Sigmoid colon (tissue), 7 donors: ENCODE data around the gene AUTS2. TPM values are rescaled to one million over a fixed set of nuclear protein-coding genes. Genes with fewer than 3 reads are reported as not detected.

ENCODE experiments used
- DNase-seq: peaks from one replicate; pipeline ENCODE4 v3.0.0-alpha.2; 2019
- H3K27ac ChIP-seq, 4 donors: fragments of 200-600 bp; sonication (generic); one replicate each; pipeline ENCODE4 v1.5.1; 2016 to 2019; ENCODE audit warnings: mild to moderate bottlenecking in 1 of 4
- H3K27me3 ChIP-seq, 3 donors: fragments of 200-600 bp; sonication (generic); one replicate each; pipeline ENCODE4 v1.5.1; 2019; ENCODE audit warnings: mild to moderate bottlenecking in 1 of 3
- H3K36me3 ChIP-seq, 4 donors: fragments of 200-600 bp; sonication (generic); one replicate each; pipeline ENCODE4 v1.5.1; 2016 to 2019
- H3K4me1 ChIP-seq, 4 donors: fragments of 200-600 bp; sonication (generic); one replicate each; pipeline ENCODE4 v1.5.1; 2017 to 2019
- H3K4me3 ChIP-seq, 4 donors: fragments of 200-600 bp; sonication (generic); one replicate each; pipeline ENCODE4 v1.5.1; 2017 to 2019; ENCODE audit warnings: mild to moderate bottlenecking in 2 of 4, moderate library complexity in 1 of 4
- H3K9me3 ChIP-seq, 4 donors: fragments of 200-600 bp in 3 of 4; sonication (generic) in 3 of 4; one replicate each; pipeline versions ENCODE4 v1.5.1 to v1.6.1; 2013 to 2019
- CTCF ChIP-seq, 4 experiments: fragments of 450-650 bp in 3 of 4; fragments of 200-600 bp in 1 of 4; IDR thresholded peaks; one replicate each; pipeline ENCODE4 v1.5.1; 2016 to 2019; ENCODE audit warnings: antibody characterized with exemption in 4 of 4, mild to moderate bottlenecking in 3 of 4, moderate library complexity in 2 of 4
- EP300 ChIP-seq, 4 donors: sonication (generic); formaldehyde crosslinking; IDR thresholded peaks; one replicate each; pipeline ENCODE4 v1.6.1; 2017; ENCODE audit warnings: antibody characterized with exemption in 4 of 4
- POLR2A ChIP-seq, 2 donors: fragments of 450-650 bp; IDR thresholded peaks; one replicate each; pipeline ENCODE4 v1.6.1; 2016; ENCODE audit warnings: antibody characterized with exemption in 2 of 2, mild to moderate bottlenecking in 2 of 2, moderate library complexity in 2 of 2
- POLR2AphosphoS5 ChIP-seq, 4 donors: sonication (generic); formaldehyde crosslinking; IDR thresholded peaks; one replicate each; pipeline ENCODE4 v1.6.1; 2017; ENCODE audit warnings: antibody characterized with exemption in 4 of 4
- WGBS, 2 donors: extraction: QIAGEN DNeasy Blood & Tissue Kit; methylation state at CpG; one replicate each; pipeline ENCODE4 v1.1.7; 2013; 5-methylcytosine and 5-hydroxymethylcytosine counted together
- intact Hi-C: fragments of 100-400 bp; cut with DNase I; formaldehyde crosslinking; loops from one replicate; pipeline ENCODE4 v1.15.1; 2023
- polyA plus RNA-seq, 3 donors: library from polyadenylated mRNA; stranded (reverse); fragments of 200-250 nt; gene quantifications; one replicate each; pipeline ENCODE4 v1.2.3, GENCODE V29; 2013
- total RNA-seq, 4 donors: library from RNA; depleted of rRNA; stranded (reverse); fragments of >200 nt; gene quantifications; one replicate each; pipeline ENCODE4 v1.1.0, GENCODE V29; 2016
- donor health status: healthy with polysubstance abuse.
- donor health status: Bipolar disorder and iron deficiency.
- donor health status: healthy.

AUTS2 gene
- total and polyA plus RNA-seq, 7 donors: 3.6 to 55.7 (median 25.5) TPM

DNA sequence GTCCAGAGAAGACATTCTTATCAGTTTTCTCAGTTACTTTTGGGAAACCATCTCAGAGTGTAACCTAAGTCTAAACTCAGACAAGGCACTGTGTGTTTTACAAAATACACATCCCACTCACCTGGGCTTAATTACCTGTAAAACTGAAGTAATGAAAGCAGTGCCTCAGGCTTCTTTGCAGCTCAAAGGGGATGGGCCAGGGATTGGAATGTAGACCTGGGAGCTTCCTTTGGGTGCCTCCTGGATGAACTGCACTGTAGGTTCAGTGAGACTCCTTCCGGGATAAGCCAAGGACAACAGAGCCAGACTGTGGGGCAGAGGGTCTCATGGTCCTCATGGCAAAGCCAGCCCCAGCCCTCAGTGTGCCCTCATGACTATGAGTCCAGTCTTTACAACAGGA, 861.3 kb downstream of the AUTS2 start:
- intact Hi-C loops: no loop called here
- Histone ChIP-seq H3K27me3 (no peaks in the 10 kb centered on the region), H3K9me3 (no peaks in the 10 kb centered on the region), H3K36me3 (no peaks in the 10 kb centered on the region), H3K27ac (no peak overlapping the region), H3K4me1 (no peaks in the 10 kb centered on the region), H3K4me3 (no peak overlapping the region)
- no peak for DNase-seq
- 96 to 98% methylated on average over 1 of the region's 1 CpG for WGBS, 2 donors
- no peak for TF ChIP-seq POLR2A (IDR thresholded peaks at IDR 0.05)
- no peak for TF ChIP-seq CTCF (IDR thresholded peaks at IDR 0.05)

GRCh38 chr7:70460071-70460470, 861.8 kb downstream of the AUTS2 start:
- no peaks in the 10 kb centered on the region for H3K36me3 ChIP-seq
- intact Hi-C loops: no loop called here
- WGBS, 2 donors: 96 to 97% methylated on average over 10 of the region's 10 CpGs

GRCh38 chr7:70460562-70460961, 862.3 kb downstream of the AUTS2 start:
- no peaks in the 10 kb centered on the region for H3K36me3 ChIP-seq
- no peak overlapping the region for H3K4me3 ChIP-seq
- WGBS, 2 donors: 89 to 91% methylated on average over 6 of the region's 6 CpGs
- TF ChIP-seq POLR2AphosphoS5 (IDR thresholded peaks at IDR 0.05): no peak
- TF ChIP-seq CTCF (IDR thresholded peaks at IDR 0.05): no peak
- no peak for TF ChIP-seq EP300 (IDR thresholded peaks at IDR 0.05)
- no peak for TF ChIP-seq POLR2A (IDR thresholded peaks at IDR 0.05)
- no peaks in the 10 kb centered on the region for H3K27me3 ChIP-seq
- no peak for DNase-seq
- intact Hi-C loops: no loop called here
- H3K27ac ChIP-seq: no peak overlapping the region
- no peaks in the 10 kb centered on the region for H3K4me1 ChIP-seq
- H3K9me3 ChIP-seq: no peaks in the 10 kb centered on the region

More at GRCh38 chr7:70460071-70460470, 861.8 kb downstream of the AUTS2 start:
- Histone ChIP-seq H3K27me3 (no peaks in the 10 kb centered on the region), H3K4me3 (no peak overlapping the region), H3K9me3 (no peaks in the 10 kb centered on the region), H3K4me1 (no peaks in the 10 kb centered on the region), H3K27ac (no peak overlapping the region)
- DNase-seq: no peak
- TF ChIP-seq EP300 (IDR thresholded peaks at IDR 0.05) (no peak), CTCF (IDR thresholded peaks at IDR 0.05) (no peak), POLR2A (IDR thresholded peaks at IDR 0.05) (no peak), POLR2AphosphoS5 (IDR thresholded peaks at IDR 0.05) (no peak)

DNA sequence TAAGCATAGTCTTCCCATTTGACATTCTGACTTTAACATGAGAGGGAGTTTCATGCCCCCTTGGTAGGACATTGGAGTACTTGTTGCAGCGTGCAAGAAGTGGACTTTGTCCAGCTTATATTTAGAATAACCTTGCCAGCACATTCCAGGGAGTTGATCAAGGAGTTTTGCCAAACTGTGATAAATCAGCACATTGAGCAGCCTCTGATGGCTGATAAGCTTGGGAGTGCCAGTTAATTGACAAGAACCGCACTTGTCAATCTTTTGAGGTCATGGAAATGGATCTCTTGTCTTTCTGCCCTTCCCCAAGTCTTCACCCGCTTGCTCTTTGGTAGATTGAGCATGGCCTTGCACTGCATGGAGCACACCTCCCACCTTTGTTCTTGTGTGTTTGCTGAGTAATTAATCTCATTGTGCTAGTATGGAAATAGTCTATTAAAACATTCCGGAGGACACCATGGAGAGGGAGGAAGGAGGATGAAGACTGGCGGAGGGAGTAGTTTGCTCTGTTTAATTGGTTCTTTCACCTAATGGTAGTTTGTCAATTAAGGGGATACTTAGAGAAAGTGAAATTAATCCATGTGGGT, 865.2 kb downstream of the AUTS2 start:
- Histone ChIP-seq H3K4me3 (no peak overlapping the region), H3K36me3 (no peaks in the 10 kb centered on the region), H3K27ac (no peak overlapping the region), H3K4me1 (no peaks in the 10 kb centered on the region), H3K9me3 (no peaks in the 10 kb centered on the region), H3K27me3 (no peaks in the 10 kb centered on the region)
- intact Hi-C loops: no loop called here
- 23 to 73% methylated on average over 5 of the region's 5 CpGs for WGBS, 2 donors
- no peak for TF ChIP-seq CTCF (IDR thresholded peaks at IDR 0.05)
- TF ChIP-seq EP300 (IDR thresholded peaks at IDR 0.05): no peak
- TF ChIP-seq POLR2AphosphoS5 (IDR thresholded peaks at IDR 0.05): no peak
- no peak for TF ChIP-seq POLR2A (IDR thresholded peaks at IDR 0.05)
- no peak for DNase-seq

DNA sequence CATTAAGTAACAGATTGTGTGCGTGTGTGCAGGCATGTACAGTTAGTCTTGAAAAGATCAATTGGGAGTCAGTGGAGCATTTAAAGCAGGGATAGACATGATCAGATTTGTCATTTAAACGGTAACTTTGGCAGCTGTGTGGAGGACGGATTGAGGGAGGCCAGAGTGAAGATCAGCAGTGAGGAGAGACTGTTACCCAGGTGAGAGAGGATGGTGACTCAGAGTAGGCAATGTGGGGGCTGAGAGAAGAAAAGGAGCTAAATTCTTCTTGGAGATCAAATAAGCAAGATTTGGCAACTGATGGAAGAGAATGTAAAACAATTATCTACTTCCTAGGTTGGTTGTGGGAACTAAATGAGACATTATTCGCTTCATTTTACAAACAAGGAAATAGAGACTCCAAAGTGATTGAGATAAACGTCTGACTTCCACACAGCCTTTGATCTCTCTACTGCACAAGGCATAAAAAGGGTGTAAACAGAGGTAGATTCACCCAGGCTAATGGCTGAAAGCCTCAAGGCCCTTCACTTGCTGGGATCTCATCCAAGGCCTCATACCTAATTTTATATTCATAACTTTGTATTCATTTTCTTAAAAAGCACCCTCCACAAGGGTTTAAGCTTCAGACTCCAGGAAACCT, 868.6 kb downstream of the AUTS2 start:
- intact Hi-C loops: no loop called here
- no peak overlapping the region for H3K4me3 ChIP-seq
- H3K36me3 ChIP-seq: no peaks in the 10 kb centered on the region
- H3K27ac ChIP-seq: no peak overlapping the region
- DNase-seq: no peak
- H3K4me1 ChIP-seq: no peaks in the 10 kb centered on the region
- 18 to 60% methylated on average over 5 of the region's 5 CpGs for WGBS, 2 donors
- no peak for TF ChIP-seq EP300 (IDR thresholded peaks at IDR 0.05)
- TF ChIP-seq POLR2A (IDR thresholded peaks at IDR 0.05): no peak
- TF ChIP-seq POLR2AphosphoS5 (IDR thresholded peaks at IDR 0.05): no peak
- no peak for TF ChIP-seq CTCF (IDR thresholded peaks at IDR 0.05)
- no peaks in the 10 kb centered on the region for H3K9me3 ChIP-seq
- H3K27me3 ChIP-seq: no peaks in the 10 kb centered on the region
